HFFc6 (cell line): Measurements from ENCODE around the gene NOTUM. TPM values are rescaled to one million over a fixed set of nuclear protein-coding genes. Genes with fewer than 3 reads are reported as not detected.

Experiments
- DNase-seq: peaks from one replicate; pipeline ENCODE4 v3.0.0-alpha.2; 2018
- H3K27ac Mint-ChIP-seq: 2 replicates; pipeline ENCODE4 v1.8.0; 2020; ENCODE audit warnings: mild to moderate bottlenecking, mixed read lengths
- H3K27me3 Mint-ChIP-seq: 2 replicates; pipeline ENCODE4 v1.8.0; 2021; ENCODE audit warnings: mild to moderate bottlenecking, moderate library complexity, mixed read lengths; ENCODE audit not compliant: insufficient read depth
- H3K36me3 Mint-ChIP-seq: 2 replicates; pipeline ENCODE4 v1.8.0; 2021; ENCODE audit warnings: low read depth, mixed read lengths
- H3K4me1 Mint-ChIP-seq: 2 replicates; pipeline ENCODE4 v1.8.0; 2020; ENCODE audit warnings: low read depth, mixed read lengths
- H3K4me3 Mint-ChIP-seq: 2 replicates; pipeline ENCODE4 v1.8.0; 2020; ENCODE audit warnings: mild to moderate bottlenecking, moderate library complexity, mixed read lengths
- H3K9me3 Mint-ChIP-seq: 2 replicates; pipeline ENCODE4 v1.8.0; 2020; ENCODE audit warnings: mild to moderate bottlenecking, mixed read lengths
- CTCF ChIP-seq: fragments of 200-600 bp; sonication (generic); IDR thresholded peaks from 2 replicates; pipeline ENCODE4 v1.5.0; 2021; ENCODE audit warnings: antibody characterized with exemption, mild to moderate bottlenecking
- total RNA-seq, 6 experiments: library from RNA; stranded (reverse); fragmentation: NEBNext Ultra II Directional; extraction: Animal tissue kit (Norgen Biotek cat#: 25700); gene quantifications; 2 replicates in 1 of 6; 3 replicates in 5 of 6; pipeline ENCODE4 v1.2.3, GENCODE V29; 2021

The NOTUM gene
- total RNA-seq, 6 experiments from 2014 or later, result 0.10 to 0.14 TPM; not detected in 4

GRCh38 chr17:81941484-81942166 lies 19.4 kb downstream of the NOTUM start:
- Mint-ChIP-seq H3K9me3 (no peaks in the 10 kb centered on the region), H3K4me1 (peaks cover 6% of the 10 kb centered on the region), H3K4me3 (no peak overlapping the region), H3K27me3 (peaks cover 16% of the 10 kb centered on the region), H3K27ac (no peak overlapping the region), H3K36me3 (no peaks in the 10 kb centered on the region)
- no peak for DNase-seq
- TF ChIP-seq CTCF, result no peak

- Mint-ChIP-seq H3K27ac (no peak overlapping the region), H3K9me3 (no peaks in the 10 kb centered on the region), H3K4me3 (no peak overlapping the region), H3K36me3 (no peaks in the 10 kb centered on the region), H3K27me3 (peaks cover 13% of the 10 kb centered on the region), H3K4me1 (peaks cover 10% of the 10 kb centered on the region)
- no peak for DNase-seq
- TF ChIP-seq CTCF, result no peak
Observed at GRCh38 chr17:81940538-81941483, 20.2 kb downstream of the NOTUM start.

- Mint-ChIP-seq H3K4me3 (no peak overlapping the region), H3K27ac (no peak overlapping the region), H3K36me3 (no peaks in the 10 kb centered on the region), H3K9me3 (no peaks in the 10 kb centered on the region), H3K27me3 (peaks cover 6% of the 10 kb centered on the region), H3K4me1 (peaks cover 14% of the 10 kb centered on the region)
- TF ChIP-seq CTCF, result no peak
- no peak for DNase-seq
Observed at GRCh38 chr17:81939881-81940385, 21.1 kb downstream of the NOTUM start.

GRCh38 chr17:81939218-81939617 lies 21.8 kb downstream of the NOTUM start:
- no peak for TF ChIP-seq CTCF
- Mint-ChIP-seq H3K4me1 (peaks cover 14% of the 10 kb centered on the region), H3K36me3 (no peaks in the 10 kb centered on the region), H3K27ac (no peak overlapping the region), H3K9me3 (no peaks in the 10 kb centered on the region), H3K4me3 (no peak overlapping the region), H3K27me3 (peaks cover 6% of the 10 kb centered on the region)
- DNase-seq, result no peak

GRCh38 chr17:81935709-81936084 lies 25.3 kb downstream of the NOTUM start:
- DNase-seq, result no peak
- no peak for TF ChIP-seq CTCF
- Mint-ChIP-seq H3K27ac (peak overlapping the region; percentile 25; the same call in 1 of the 2 replicates), H3K4me3 (peak overlapping the region; percentile 90), H3K9me3 (no peaks in the 10 kb centered on the region), H3K4me1 (peaks cover 14% of the 10 kb centered on the region), H3K36me3 (no peaks in the 10 kb centered on the region), H3K27me3 (no peaks in the 10 kb centered on the region; the same call in 1 of the 2 replicates)
